Fibroblast of skin of left quadriceps (primary cell): ENCODE measurements around the gene CACNA1A.

Experiments used
- DNase-seq, 2 experiments: peaks; one replicate each; pipeline ENCODE4 v3.0.0-alpha.2; 2013; ENCODE audit warnings: low read depth in 2 of 2

Gene CACNA1A

GRCh38 chr19:13163609-13164342, 342.5 kb downstream of the CACNA1A start:
- DNase-seq: peak in 1 of 2 experiments; percentile 54

GRCh38 chr19:13162724-13163608, 343.3 kb downstream of the CACNA1A start:
- DNase-seq: peak; percentile 91 to 92

GRCh38 chr19:13160557-13160956, 345.7 kb downstream of the CACNA1A start:
- no peak for DNase-seq

GRCh38 chr19:13159713-13160112, 346.6 kb downstream of the CACNA1A start:
- DNase-seq: no peak
